Medulla oblongata (tissue), 1 donor: ENCODE data around the gene TCF12.

Experiments
- DNase-seq: peaks from one replicate; pipeline ENCODE4 v3.0.0-alpha.2; 2015; ENCODE audit errors: extremely low spot score

Gene TCF12

GRCh38 chr15:56918046-56918938, at the start of gene TCF12:
TCF12 (plus strand) TSS chr15:56918644; CDS start chr15:56919914, 1,270 bp downstream.
- DNase-seq = peak; percentile 93

DNA sequence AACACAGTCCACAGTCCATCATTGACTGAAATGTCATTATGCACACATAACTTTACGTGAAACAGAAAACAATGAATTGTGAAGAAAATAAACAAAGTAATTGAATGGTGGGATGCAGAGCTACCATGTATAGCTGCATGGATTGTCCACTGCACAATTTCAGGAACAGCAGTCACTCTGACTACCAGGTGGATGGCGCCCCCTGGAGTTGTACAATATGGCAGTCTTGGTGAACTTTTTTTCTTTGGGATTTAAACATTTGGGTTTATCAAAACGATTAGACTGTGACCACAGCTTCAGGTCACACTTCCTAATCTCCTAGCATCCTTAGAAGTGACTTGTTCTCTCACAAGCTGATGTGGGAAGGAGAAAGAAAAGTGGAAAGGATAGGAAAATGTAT, 48.9 kb upstream of the TCF12 start:
- DNase-seq = peak; percentile 48

DNA sequence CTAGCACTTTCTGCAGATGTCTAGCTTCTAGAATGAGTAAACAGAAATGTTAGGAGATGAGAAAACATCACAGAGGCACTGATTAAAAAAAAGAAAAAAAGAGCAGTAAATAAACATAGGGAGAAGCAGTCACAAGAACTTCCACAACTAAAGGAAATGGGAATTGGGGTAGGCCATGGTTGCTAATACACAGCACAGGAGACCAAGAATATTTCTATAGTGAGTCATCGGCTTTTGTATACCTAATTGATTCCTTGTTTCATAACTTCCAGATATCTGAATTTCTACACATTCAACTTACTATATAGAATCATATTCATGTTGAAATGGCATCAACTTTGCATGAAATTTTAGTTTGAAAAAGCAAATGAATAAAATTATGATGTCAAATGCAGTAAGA, 47.3 kb upstream of the TCF12 start:
- peak; percentile 7 for DNase-seq

GRCh38 chr15:56871867-56872266, 46.6 kb upstream of the TCF12 start:
- DNase-seq = no peak

GRCh38 chr15:56877255-56877970, 41.0 kb upstream of the TCF12 start:
- no peak for DNase-seq

- DNase-seq = no peak
Measured at GRCh38 chr15:56879502-56879901, 38.9 kb upstream of the TCF12 start.

GRCh38 chr15:56883088-56883487, 35.4 kb upstream of the TCF12 start:
- DNase-seq = no peak

DNA sequence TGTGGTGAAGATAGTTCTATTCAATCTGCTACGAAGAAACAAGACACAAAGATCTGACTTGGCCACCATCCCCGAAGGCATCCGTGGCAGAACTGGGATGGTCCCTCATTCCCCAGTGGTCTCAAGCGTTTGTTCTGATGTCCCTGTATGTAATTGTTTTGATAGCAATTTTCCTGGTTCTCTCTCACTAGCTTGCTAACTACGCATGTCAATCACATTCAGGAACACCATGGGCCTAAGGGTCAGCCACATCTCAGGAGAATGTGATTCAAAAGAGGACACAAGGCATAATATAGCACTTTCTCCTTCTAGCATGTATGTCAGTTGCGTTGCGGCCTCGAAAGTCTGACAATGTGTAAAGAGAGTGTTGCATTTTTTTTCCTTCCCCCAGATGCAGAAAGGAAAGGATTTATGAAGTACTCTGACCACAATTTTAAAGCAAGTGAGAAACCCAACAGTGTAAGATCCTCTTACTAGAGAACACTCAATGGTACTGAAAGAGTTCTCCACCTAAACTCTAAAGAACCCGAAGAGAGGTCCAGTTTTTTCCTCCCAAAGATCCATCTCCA, 32.0 kb upstream of the TCF12 start:
- DNase-seq = no peak

DNA sequence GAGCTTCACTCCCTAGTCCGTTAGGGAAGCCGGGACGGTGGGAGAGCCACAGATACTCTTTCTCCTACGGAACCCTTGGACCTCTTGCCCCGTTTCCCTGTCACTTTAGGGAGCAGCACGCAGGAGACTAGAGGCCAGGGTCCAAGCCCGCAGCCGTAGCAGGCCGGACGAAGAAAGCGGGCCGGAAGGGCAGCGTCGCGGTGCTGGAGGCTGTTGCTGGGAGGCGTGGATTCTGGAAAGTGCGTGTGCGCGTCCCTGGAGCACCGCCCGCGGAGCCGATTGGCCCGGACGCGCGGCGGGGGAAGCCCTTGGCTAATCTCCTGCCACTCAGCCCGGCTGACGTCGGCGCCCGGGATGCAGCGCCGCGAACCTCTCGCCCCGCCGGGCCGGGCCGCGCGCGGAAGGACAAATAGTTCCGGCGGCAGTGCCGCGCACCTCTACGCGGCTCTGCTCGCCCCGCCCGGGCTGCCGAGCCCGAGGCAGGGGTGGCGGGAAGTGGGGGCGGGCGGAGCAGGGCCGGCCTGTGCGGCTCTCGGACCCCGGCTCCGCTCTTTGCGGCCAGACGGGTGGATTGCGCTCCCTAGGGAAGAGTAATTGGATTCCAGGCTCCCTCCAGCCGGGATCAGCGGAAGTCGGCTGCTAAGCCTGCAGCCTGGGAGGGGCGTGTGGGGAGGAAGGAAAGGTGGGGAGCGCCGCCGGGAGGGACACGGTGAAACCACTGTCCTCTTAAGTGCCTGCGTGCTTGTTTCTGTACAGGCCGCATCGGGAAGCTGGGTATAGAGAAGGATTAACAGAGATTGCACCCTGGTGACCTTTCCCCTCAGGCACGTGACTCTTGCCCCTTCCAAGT, 31.3 kb upstream of the TCF12 start:
- peak; percentile 97 for DNase-seq

GRCh38 chr15:56887782-56888438, 30.5 kb upstream of the TCF12 start:
- no peak for DNase-seq

DNA sequence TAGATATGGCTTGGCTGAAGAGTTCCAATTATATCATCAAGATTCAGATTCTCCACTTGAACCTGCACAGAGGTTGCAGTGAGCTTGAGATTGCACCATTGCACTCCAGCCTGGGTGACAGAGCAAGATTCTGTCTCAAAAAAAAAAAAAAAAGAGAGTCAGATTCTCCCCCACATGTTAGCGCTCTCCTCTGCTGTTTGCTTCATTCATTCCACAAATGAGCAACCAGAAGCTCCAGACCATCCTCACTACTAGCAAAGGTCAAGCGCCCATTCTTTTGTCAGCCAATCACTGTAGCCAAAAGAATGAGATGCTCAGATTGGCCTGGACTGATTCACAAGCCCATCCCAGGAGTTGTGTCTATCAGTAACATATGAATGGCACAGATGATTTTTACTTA, 28.4 kb upstream of the TCF12 start:
- DNase-seq = no peak

- no peak for DNase-seq
Measured at GRCh38 chr15:56891852-56892440, 26.5 kb upstream of the TCF12 start.

DNA sequence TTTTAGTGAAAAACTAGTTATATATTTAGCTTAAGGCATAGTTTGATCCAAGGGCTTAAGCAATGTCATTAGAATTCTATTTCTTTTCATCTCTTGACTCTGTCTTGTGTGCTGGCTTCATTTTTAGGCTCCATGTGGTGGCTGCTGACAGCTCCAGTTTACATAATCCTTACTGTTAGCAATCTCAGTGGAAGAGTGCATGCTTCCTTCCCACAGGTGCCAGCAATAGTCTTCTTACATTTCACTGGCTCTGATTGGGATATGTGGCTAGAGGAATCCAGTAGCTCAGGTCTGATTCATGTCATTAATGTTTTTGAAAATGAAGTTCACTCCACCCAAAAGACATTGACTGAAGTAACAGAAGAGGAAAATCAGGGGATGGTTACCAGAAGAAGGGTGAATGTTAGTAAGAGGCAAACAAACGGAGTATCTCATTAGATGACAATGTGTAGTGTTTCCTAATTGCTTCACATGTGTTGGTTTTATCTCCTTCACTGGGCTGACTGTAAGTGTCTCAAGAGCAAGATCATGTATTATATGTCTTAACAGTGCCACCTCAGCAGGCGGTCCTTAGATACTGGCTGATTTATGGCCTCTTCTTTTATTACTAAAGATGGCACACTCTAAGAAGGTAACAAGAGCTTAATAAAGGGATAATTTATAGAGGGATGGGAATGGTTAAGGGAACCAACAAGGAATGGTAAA, 25.6 kb upstream of the TCF12 start:
- DNase-seq = no peak

GRCh38 chr15:56893364-56893678, 25.1 kb upstream of the TCF12 start:
- DNase-seq = no peak

GRCh38 chr15:56894601-56895000, 23.8 kb upstream of the TCF12 start:
- no peak for DNase-seq

DNA sequence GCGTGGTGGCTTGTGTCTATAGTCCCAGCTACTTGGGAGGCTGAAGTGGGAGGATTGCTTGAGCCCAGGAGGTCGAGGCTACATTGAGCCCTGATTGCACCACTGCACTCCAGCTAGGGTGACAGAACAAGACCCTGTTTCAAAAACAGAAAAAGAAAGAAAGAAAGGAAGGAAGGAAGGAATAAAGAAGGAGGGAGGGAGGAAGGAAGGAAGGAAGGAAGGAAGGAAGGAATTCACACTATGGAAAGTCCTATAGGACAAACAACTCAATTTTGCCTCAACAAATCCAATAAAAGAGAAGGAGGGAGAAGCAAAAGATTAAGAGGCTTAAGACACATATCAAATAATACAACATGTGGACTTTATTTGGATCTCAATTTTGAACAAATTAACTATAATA, 16.5 kb upstream of the TCF12 start:
- DNase-seq = no peak

DNA sequence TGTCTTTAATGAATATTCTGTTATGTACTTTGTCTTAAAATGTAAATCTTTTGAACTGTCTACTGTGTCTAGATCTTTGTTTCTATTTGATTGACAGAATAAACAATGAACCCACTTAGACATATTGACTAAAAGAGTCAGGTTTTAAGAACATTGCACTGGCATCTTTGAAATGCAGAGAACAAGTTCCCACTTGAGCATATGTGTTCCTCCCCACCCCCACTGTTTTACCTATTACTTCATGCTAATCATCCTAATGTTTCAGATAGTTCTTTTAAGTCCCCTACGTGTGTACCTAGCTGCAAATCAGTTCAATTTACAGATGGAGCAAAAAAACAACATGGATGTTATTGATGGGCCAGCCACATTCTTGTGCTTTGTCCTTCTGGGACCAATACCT, 11.7 kb upstream of the TCF12 start:
- no peak for DNase-seq

- no peak for DNase-seq
Measured at GRCh38 chr15:56910801-56911200, 7.6 kb upstream of the TCF12 start.

GRCh38 chr15:56913241-56913640, 5.2 kb upstream of the TCF12 start:
- DNase-seq = no peak

GRCh38 chr15:56913670-56914069, 4.8 kb upstream of the TCF12 start:
- DNase-seq = no peak
